NB4 (cell line): ENCODE measurements around the gene INPP4A.

Experiments
- DNase-seq: peaks from one replicate; pipeline ENCODE4 v3.0.0; 2010; ENCODE audit warnings: low read depth
- H3K4me3 ChIP-seq: one replicate; pipeline ENCODE4 v1.5.1; 2011; ENCODE audit warnings: mild to moderate bottlenecking, low read depth, low read length, moderate library complexity
- MAX ChIP-seq: IDR thresholded peaks from 2 replicates; pipeline ENCODE4 v1.6.1; 2011; ENCODE audit warnings: low read depth, low read length
- MYC ChIP-seq: IDR thresholded peaks from 2 replicates; pipeline ENCODE4 v1.6.1; 2011; ENCODE audit warnings: low read depth, low read length
- POLR2A ChIP-seq: IDR thresholded peaks from 2 replicates; pipeline ENCODE4 v1.6.1; 2011; ENCODE audit warnings: mild to moderate bottlenecking; ENCODE audit not compliant: insufficient read length; ENCODE audit errors: extremely low read depth
- TF ChIP-seq, protein P1 (sequence below): IDR thresholded peaks from one replicate; pipeline ENCODE4 v1.5.1; 2012; ENCODE audit warnings: low read depth, low read length

INPP4A gene

GRCh38 chr2:98445177-98445682 lies 572 bp downstream of the INPP4A start:
- peak overlapping the region; percentile 92 for H3K4me3 ChIP-seq
- peak; percentile 68 for DNase-seq
- TF ChIP-seq MYC (no peak), POLR2A (no peak), MAX (no peak)
- TF ChIP-seq, protein P1, sequence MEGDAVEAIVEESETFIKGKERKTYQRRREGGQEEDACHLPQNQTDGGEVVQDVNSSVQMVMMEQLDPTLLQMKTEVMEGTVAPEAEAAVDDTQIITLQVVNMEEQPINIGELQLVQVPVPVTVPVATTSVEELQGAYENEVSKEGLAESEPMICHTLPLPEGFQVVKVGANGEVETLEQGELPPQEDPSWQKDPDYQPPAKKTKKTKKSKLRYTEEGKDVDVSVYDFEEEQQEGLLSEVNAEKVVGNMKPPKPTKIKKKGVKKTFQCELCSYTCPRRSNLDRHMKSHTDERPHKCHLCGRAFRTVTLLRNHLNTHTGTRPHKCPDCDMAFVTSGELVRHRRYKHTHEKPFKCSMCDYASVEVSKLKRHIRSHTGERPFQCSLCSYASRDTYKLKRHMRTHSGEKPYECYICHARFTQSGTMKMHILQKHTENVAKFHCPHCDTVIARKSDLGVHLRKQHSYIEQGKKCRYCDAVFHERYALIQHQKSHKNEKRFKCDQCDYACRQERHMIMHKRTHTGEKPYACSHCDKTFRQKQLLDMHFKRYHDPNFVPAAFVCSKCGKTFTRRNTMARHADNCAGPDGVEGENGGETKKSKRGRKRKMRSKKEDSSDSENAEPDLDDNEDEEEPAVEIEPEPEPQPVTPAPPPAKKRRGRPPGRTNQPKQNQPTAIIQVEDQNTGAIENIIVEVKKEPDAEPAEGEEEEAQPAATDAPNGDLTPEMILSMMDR, result no peak

DNA sequence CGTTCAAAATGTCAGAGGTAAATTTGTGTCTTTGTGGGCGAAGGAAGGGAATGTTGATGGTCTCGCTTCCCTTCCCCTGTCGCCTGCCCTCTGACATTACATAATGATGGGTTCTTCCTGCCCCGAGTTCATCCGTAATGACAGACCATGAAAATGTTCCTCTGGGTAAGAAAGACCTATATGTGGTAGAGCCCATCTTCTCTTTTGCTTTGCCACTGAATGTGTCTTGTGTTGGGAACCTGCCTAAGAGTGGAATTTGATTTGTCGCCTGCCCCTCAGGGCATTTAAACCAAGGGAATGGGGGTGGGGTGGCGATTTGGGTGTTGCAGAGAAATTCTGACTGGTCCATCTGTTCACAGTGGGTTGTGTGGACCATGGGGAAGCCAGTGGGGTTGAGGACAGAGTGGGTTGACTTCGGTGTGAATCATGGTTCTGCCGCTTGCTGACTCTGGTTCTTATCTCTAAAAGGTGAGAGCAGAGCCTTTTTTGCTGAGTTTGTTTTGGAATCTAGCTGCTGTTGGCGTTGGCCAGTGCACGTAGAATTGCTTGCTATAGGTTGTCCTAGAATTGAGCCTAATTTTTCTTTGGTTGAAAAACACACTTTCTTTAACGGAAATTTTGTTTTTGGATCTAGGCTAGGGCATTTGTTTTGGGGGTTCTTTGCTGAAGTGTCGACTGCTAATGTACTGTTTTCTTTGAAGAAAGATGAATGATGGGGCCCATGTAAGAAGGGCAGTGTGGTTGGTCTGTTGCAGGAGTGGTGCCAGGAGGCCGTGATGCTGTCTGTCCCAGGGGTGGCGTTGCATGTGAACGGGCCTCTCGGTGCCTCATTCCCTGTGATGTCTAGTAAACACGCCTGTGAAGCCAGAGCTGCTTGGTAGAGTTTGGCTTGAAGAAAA lies 1.3 kb downstream of the INPP4A start:
- peak; percentile 59 for DNase-seq
- peak overlapping the region; percentile 92 for H3K4me3 ChIP-seq
- TF ChIP-seq MAX (no peak), MYC (no peak), POLR2A (no peak)
- TF ChIP-seq, protein P1, result no peak

DNA sequence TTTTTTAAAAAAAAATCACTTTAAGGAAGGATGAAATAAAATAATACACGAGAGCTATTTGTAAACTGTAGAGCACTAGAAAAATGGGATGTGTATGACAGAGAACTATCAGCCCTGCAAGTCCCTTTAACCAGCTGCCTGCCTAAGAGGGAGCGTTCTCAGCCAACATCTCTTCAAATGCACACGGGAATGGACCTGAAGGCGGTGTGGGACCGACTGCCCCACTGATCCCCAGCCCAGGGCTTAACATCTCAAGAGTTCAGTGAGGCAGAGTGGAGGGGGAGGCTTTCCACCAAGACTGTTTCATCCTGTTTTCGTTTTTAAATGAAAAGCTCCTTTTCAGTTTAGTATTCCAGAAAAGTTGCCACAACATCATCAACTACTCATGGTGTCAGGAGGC lies 2.2 kb downstream of the INPP4A start:
- TF ChIP-seq MYC (no peak), POLR2A (no peak), MAX (no peak)
- TF ChIP-seq, protein P1, result no peak
- no peak for DNase-seq
- H3K4me3 ChIP-seq, result peak overlapping the region; percentile 92

DNA sequence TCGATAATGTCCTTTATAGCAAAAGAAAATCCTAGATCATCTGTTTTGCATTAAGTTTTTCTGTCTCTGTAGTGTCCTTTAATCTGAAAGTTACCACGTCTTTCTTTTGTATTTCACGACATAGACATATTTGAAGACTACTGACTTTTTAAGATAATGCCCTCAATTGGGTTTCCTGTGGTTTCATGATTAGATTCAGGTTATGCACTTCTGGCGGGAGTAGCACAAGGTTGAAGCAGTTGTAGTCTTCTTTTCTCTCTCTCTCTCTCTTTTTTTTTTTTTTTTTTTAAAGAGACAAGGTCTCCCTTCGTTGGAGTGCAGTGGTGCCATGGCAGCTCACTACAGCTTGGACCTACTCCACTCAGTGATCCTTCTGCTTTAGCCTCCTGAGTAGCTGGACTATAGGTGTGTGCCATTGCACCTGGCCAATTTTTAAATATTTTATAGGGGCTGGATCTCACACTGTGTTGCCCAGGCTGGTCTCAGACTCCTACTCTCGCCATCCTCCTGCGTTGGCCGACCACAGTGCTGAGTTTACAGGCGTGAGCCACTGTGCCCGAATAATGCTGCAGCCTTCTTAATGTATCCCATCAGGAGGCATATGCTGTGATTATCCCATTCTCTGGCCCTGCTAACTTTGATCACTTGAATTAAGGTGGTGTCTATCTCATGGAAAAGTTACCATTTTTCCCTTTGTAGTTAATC lies 3.9 kb downstream of the INPP4A start:
- no peak for TF ChIP-seq POLR2A
- TF ChIP-seq MYC, result no peak
- TF ChIP-seq MAX, result no peak
- TF ChIP-seq, protein P1, result no peak
- no peak overlapping the region for H3K4me3 ChIP-seq
- DNase-seq, result no peak

DNA sequence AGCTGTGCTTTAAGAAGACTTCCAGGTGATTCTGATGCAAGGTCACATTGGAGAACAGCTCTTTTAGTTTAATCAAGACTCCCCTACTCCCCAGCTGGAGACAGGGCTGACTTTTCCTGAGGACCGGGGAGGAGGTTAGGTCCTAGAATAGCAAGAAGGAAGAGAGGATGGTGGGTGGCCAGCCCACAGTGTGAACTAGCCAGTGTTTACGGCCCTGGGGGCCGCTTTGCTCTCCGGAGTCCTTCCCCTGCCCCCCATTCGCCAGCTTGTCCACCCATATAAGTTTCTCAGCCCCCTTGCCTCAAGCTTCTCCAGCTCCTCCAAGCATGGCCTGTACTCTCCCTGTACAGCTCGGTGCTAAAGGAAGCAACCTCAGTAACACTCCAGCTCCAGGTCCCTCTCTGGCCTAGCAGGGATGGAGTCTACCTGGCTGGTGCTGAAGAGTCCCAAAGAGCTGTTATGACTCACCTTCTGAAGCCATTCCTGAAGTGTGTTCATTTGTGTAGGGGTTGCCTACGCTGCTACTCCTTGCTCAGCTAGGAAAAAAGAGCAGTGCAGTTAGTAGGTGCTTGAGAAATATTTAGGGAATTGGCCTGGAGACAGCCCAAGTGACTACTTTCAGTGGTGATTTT lies 7.9 kb downstream of the INPP4A start:
- DNase-seq, result no peak
- no peak overlapping the region for H3K4me3 ChIP-seq
- TF ChIP-seq, protein P1, result no peak
- no peak for TF ChIP-seq POLR2A
- TF ChIP-seq MYC, result no peak
- TF ChIP-seq MAX, result no peak
